ENCODE results near the gene KNCN. TPM values are rescaled to one million over a fixed set of nuclear protein-coding genes. Genes with fewer than 3 reads are reported as not detected.

Gene KNCN
- total and polyA plus RNA-seq, 2 donors: not detected

DNA sequence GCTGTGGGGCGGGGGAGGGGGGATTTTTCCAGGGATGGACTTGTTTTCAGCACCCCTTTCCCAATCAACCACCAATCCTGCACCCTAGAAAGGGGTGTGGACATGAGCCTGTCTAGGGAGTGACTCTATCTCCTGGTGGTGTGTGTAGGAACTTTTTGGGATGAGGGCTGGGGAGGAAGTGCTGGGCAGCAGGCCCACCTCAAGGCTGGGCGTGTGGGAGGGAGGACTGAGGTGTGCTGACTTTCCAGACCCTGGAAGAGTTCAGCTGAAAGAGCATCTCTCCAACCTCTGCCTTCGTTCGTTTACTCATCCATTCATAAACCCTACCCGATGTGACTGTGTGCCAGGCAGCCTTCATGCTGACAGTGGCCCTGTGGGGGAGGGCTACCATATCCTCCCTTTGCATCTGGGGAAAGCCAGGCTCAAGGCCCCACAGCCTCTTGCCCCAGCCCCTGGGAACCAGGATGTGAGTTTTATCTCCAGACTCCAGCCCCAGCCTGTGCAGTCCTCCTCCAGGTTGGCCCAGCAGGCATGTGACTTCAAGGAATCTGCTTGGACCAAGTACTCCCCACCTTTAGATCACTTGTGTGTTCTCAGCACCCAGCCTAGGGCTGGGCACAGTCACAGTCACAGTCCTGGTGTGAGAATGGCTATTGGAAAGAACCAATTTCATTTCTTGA is 6.7 kb downstream of the KNCN start:
- Histone ChIP-seq H3K27ac (ENCODE audit: low read depth) (no peak overlapping the region), H3K4me3 (ENCODE audit: low read depth, low read length) (no peak overlapping the region), H3K36me3 (ENCODE audit: insufficient read depth) (no peaks in the 10 kb centered on the region), H3K4me1 (ENCODE audit: insufficient read depth) (no peaks in the 10 kb centered on the region)
- DNase-seq (ENCODE audit: extremely low spot score): no peak
- WGBS: 71% methylated on average over 5 of the region's 5 CpGs

DNA sequence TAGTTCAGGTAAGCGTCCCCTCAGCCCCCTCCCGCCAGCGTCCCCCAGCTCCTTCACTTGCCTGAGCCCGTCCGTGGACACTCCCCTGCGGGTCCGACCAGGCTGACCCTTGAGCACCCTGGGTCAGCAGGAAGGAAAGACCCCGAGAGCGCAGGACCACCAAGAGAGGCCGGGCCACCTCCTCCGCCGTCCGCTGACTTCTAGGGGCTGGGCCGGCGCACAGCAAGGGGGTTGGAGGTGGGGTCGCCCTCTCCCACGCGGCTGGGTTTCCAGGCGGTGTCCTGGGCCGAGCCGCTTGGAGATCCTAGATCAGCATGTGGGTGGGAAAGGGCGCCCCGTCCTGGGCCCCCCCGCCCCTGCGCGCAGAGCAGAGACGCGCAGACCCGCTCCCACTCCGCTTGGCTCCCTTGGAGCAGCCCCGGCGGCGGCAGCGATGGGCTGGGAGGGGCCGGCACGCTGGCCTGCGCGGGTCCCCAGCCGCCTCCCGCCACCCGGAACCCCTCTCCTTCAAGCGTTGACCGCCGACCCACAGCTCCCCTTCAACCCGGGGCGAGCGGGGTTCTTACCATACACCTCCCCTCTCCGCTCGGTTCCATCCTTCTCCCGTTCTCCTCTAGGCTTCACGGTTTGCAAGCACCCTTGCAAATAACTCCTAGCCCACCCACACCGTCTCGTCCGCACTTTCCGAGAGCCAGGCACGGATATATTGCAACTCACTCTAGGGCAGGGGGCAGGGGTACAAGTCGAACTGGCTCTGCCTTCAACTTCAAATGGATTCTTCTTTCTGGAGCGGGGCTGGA is 7.5 kb downstream of the KNCN start:
- no peaks in the 10 kb centered on the region for H3K36me3 ChIP-seq (ENCODE audit: insufficient read depth)
- no peak overlapping the region for H3K4me3 ChIP-seq (ENCODE audit: low read depth, low read length)
- no peak for DNase-seq (ENCODE audit: extremely low spot score)
- H3K27ac ChIP-seq (ENCODE audit: low read depth): no peak overlapping the region
- no peaks in the 10 kb centered on the region for H3K4me1 ChIP-seq (ENCODE audit: insufficient read depth)
- 4% methylated on average over 58 of the region's 58 CpGs for WGBS

DNA sequence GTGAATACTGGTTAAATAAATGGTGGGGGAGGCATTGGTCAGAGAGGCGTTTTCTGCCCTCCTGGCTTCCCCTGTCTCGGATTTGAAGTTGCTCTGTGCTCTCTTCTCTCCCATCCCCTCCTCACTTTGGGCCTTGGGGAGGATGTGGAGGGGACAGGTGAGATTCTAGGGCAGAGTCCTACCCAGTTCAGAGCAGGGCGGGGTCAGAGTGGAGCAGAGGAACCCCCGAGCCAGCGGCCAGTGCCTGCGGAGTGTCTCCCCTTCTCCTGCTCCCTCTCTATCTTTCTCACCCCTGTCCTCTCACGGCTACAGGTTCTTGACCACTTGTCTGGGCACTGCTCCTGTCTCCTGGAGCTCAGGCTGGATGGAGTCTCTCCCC is 8.1 kb downstream of the KNCN start:
- 55% methylated on average over 7 of the region's 7 CpGs for WGBS
- H3K4me3 ChIP-seq (ENCODE audit: low read depth, low read length): no peak overlapping the region
- H3K4me1 ChIP-seq (ENCODE audit: insufficient read depth): no peaks in the 10 kb centered on the region
- H3K36me3 ChIP-seq (ENCODE audit: insufficient read depth): no peaks in the 10 kb centered on the region
- no peak for DNase-seq (ENCODE audit: extremely low spot score)
- no peak overlapping the region for H3K27ac ChIP-seq (ENCODE audit: low read depth)

DNA sequence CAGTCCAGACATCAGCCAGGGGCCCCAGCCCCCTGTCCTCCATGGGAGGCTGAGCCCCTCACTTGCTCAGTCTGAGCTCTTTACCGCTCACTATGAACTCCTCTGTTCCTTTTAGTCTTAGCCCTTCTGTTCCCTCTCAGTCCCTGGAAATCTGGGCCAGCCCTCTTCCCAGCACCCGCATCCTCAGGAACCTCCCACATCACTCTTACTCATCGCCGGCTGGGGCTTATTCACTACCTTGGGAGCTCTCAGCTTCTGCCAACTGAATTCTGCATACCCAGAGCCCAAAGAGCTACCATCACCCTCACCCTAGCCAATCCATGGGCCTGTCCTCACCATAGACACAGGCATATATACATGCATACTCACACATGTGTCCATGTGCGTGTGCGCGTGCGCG is 11.5 kb downstream of the KNCN start:
- no peak for DNase-seq (ENCODE audit: extremely low spot score)
- no peak overlapping the region for H3K4me3 ChIP-seq (ENCODE audit: low read depth, low read length)
- 63% methylated on average over 9 of the region's 9 CpGs for WGBS
- no peaks in the 10 kb centered on the region for H3K36me3 ChIP-seq (ENCODE audit: insufficient read depth)
- no peak overlapping the region for H3K27ac ChIP-seq (ENCODE audit: low read depth)
- H3K4me1 ChIP-seq (ENCODE audit: insufficient read depth): no peaks in the 10 kb centered on the region

DNA sequence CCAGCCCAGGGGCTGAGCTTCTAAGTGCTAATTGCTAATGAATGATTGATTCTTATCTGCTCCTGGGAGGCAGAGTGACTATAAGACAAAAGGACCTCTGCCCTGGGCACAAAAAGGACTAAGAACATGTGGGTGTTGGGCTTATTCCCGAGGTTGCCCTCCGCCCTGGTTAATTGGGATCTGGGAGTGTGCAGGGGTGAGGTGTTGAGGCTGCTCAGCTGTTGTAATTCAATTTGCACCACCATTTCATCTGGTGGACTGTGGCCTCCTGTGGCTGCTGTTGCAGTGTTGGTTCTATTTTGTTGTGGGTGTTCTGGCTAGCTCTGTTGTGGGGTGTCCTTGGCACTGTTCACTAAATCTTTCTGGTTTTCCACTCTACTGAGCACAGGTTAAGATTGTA is 13.3 kb downstream of the KNCN start:
- 81% methylated on average over 2 of the region's 2 CpGs for WGBS
- Histone ChIP-seq H3K4me3 (ENCODE audit: low read depth, low read length) (no peak overlapping the region), H3K4me1 (ENCODE audit: insufficient read depth) (no peaks in the 10 kb centered on the region), H3K36me3 (ENCODE audit: insufficient read depth) (no peaks in the 10 kb centered on the region), H3K27ac (ENCODE audit: low read depth) (no peak overlapping the region)
- DNase-seq (ENCODE audit: extremely low spot score): no peak

DNA sequence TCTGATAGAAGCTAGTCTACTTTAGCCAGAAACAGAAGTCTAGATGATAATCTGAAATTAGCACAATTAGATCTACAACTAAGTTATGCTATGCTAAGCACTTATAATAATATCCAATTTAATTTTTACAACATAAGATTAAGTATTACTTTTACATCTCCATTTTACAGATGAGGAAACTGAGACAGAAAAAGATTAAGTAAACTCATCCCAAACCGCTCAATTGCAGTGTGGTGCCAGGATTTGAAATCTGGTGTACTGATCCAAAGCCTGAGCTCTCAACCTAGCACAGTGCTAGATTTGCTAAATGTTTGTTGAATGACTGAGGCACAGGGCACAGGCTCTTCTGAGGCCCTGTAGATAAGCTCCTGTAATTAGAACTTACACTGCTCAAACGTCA is 13.8 kb downstream of the KNCN start:
- DNase-seq (ENCODE audit: extremely low spot score): no peak
- Histone ChIP-seq H3K4me1 (ENCODE audit: insufficient read depth) (no peaks in the 10 kb centered on the region), H3K27ac (ENCODE audit: low read depth) (no peak overlapping the region), H3K36me3 (ENCODE audit: insufficient read depth) (no peaks in the 10 kb centered on the region), H3K4me3 (ENCODE audit: low read depth, low read length) (no peak overlapping the region)
- WGBS: 72% methylated on average over 2 of the region's 2 CpGs

DNA sequence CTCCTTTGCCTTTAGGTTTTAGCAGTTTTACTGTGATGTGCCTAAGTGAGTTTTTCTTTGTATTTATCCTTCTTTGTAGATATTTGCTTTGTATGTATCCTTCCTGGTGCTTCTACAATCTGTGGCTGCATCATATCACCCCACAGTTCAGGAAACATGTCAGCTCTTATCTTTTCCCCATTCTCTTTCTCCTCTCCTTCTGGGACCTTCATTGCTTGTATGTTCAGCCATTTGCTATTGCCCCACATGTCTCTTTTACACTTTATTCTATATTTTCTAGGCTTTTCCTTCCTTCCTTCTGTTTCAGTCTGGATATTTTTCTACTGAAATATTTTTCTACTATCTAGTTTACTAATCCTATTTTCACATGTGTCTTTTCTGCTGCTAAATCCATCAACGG is 14.9 kb downstream of the KNCN start:
- 92% methylated on average over 1 of the region's 1 CpG for WGBS
- no peaks in the 10 kb centered on the region for H3K4me1 ChIP-seq (ENCODE audit: insufficient read depth)
- no peak overlapping the region for H3K4me3 ChIP-seq (ENCODE audit: low read depth, low read length)
- no peaks in the 10 kb centered on the region for H3K36me3 ChIP-seq (ENCODE audit: insufficient read depth)
- H3K27ac ChIP-seq (ENCODE audit: low read depth): no peak overlapping the region
- DNase-seq (ENCODE audit: extremely low spot score): no peak

DNA sequence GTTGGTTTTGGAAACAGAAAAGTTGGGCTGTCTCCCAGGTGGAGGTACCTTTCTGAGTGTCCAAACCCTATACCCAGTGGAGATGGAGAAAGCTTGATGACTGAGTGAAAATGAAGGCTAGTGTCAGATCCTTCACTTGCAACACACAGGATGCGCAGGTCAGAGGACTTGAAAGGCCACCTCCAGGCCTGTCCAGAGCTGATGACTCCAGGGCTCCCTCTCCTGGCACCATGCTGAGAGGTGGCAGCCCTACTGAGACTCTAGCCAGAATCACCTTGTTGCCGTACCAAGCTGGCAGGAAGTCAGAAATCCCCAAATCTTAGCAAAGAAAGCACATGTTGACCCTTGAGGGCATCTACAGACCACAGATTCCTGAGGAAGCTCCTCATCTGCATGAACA is 16.4 kb downstream of the KNCN start:
- 72% methylated on average over 2 of the region's 2 CpGs for WGBS
- DNase-seq (ENCODE audit: extremely low spot score): no peak
- Histone ChIP-seq H3K27ac (ENCODE audit: low read depth) (no peak overlapping the region), H3K36me3 (ENCODE audit: insufficient read depth) (no peaks in the 10 kb centered on the region), H3K4me3 (ENCODE audit: low read depth, low read length) (no peak overlapping the region), H3K4me1 (ENCODE audit: insufficient read depth) (no peaks in the 10 kb centered on the region)

DNA sequence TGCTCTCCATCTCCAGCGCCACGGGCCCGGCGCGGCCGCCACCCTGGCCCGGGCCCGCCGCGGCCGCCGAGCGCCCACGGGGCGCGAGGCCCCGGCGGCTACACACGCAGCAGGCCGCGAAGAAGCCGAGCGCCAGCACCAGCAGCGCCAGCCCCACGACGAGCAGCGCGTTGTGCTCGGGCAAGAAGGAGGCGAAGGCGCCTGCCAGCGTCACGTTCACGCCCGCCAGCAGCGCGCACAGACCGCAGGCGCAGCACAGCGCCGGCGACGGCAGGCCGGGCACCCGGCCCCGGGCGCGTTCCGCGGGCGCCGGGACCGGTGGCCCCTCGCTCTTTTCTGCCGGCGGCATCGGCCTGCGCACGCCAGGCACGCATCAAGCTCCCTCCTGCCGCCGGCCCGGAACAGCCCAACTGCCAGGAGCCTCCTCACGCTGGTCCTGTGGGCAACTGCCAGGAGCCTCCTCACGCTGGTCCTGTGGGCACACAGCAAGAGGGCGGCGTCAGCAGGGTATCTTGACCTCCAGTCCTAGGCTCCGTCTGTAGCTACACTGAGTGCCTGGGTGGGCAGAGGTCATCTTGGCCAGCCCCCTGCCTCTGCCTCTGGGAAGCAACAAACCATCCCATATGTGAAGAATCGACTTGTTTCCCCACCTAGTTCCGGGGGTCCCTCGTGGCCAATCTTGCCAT is 18.1 kb downstream of the KNCN start:
- no peak for DNase-seq (ENCODE audit: extremely low spot score)
- Histone ChIP-seq H3K27ac (ENCODE audit: low read depth) (no peak overlapping the region), H3K4me3 (ENCODE audit: low read depth, low read length) (peak overlapping the region; percentile 35), H3K36me3 (ENCODE audit: insufficient read depth) (no peaks in the 10 kb centered on the region), H3K4me1 (ENCODE audit: insufficient read depth) (no peaks in the 10 kb centered on the region)
- WGBS: 5% methylated on average over 71 of the region's 71 CpGs

DNA sequence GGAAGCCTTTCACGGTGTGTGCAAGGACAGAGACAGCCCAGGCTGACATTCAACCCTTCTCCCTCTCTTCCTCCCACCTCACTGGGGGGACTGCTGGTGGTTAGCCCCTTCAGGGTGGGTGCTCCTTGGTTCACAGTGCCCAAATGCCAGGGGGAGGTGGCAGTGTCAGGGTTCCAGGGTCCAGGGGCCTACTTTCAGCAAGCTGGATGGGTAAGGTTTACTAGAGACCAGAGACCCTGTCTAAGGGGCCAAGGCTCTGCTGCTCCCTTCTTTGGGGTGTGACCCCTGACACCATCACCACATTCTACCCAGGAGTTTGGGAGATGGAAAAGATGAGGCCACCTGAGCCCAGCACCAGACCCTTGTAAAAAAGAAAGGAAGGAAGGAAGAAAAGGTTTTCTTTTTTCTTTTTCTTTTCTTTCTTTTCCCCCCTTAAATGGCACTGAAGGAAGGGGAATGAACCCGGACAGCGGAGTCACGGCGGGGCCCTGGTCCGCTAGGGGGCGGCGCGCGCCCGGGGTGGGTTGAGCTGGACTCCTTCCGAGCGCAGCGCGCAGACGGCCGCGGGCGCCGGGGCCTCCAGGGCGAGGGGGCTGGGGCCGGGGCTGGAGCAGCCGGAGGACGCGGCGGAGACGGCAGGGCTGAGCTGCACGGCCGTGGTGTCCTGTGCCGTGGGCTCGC is 18.8 kb downstream of the KNCN start:
- no peaks in the 10 kb centered on the region for H3K36me3 ChIP-seq (ENCODE audit: insufficient read depth)
- H3K4me3 ChIP-seq (ENCODE audit: low read depth, low read length): peak overlapping the region; percentile 35
- H3K4me1 ChIP-seq (ENCODE audit: insufficient read depth): no peaks in the 10 kb centered on the region
- no peak overlapping the region for H3K27ac ChIP-seq (ENCODE audit: low read depth)
- 2% methylated on average over 31 of the region's 31 CpGs for WGBS
- DNase-seq (ENCODE audit: extremely low spot score): no peak

DNA sequence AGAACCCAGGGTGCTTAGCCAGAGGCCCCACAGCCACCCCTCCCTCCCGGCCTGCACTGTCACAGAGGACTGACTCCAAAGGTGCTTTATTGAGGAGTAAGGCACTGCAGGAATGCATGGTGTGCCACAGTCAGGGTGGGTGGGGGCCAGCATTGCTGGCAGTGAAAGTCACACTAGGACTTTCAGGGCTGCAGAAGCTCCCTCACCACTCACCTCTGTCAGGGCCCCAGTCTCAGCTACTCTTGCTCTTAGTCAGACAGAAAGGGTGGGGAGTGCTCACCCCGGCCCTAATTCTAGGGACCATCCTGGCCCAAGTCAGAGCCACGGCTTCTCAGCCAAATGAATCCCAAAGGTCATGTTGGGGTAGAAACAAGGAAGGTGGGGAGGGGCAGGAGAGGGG is 19.4 kb downstream of the KNCN start:
- Histone ChIP-seq H3K4me1 (ENCODE audit: insufficient read depth) (no peaks in the 10 kb centered on the region), H3K27ac (ENCODE audit: low read depth) (no peak overlapping the region), H3K36me3 (ENCODE audit: insufficient read depth) (no peaks in the 10 kb centered on the region), H3K4me3 (ENCODE audit: low read depth, low read length) (no peak overlapping the region)
- no peak for DNase-seq (ENCODE audit: extremely low spot score)
- WGBS: 67% methylated on average over 3 of the region's 3 CpGs

DNA sequence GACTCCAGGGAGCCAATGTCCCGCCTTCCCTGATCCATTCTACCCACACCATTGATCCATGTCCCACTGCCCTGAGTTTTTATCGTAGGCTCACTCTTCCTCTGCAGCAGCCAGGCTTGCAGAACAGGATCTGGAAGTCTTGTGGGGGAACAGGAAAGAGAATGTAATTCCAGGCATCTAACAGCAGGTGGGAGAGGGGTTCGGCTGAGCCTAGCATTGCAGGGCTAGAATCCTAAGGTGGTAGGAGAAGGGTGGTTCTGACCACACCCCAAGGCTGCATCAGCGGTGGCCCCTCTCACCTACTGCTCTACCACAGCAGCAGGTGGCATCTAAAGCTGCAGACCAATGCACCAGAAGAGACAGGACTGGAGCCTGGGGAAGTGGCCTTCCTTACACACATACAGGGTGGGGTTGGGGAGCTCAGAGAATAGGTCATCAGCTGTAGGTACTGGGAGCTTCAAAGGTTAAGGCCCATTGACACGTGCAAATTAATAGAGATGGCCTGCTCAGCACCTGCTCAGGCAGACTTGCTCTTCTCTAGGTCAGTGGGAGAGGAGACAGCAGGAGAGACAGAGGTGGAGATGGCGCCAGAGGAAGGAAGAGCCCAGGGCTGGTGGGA is 20.5 kb downstream of the KNCN start:
- peak; percentile 63 for DNase-seq (ENCODE audit: extremely low spot score)
- no peaks in the 10 kb centered on the region for H3K4me1 ChIP-seq (ENCODE audit: insufficient read depth)
- no peak overlapping the region for H3K4me3 ChIP-seq (ENCODE audit: low read depth, low read length)
- no peak overlapping the region for H3K27ac ChIP-seq (ENCODE audit: low read depth)
- WGBS: 50% methylated on average over 6 of the region's 6 CpGs
- no peaks in the 10 kb centered on the region for H3K36me3 ChIP-seq (ENCODE audit: insufficient read depth)

DNA sequence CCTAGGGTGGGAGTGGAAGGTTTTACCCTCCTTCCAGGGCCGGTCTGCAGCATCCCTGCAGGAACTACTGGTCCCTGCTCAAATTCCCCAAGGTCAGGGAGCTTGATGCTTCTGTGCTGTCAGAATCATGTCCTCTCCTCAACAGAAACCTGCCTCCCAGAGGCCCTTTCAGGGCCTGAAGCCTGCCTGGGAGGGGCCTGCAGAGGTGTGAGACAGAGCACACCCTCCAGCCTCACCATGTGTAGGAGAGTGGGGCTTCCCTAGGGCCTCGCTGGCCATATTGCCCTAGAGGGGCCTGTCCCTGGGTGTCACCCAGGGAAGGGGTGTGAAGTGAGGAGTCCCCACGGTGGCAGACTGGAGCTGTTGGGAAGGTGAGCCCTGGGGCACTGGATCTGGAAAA is 21.1 kb downstream of the KNCN start:
- Histone ChIP-seq H3K4me3 (ENCODE audit: low read depth, low read length) (no peak overlapping the region), H3K36me3 (ENCODE audit: insufficient read depth) (no peaks in the 10 kb centered on the region), H3K27ac (ENCODE audit: low read depth) (no peak overlapping the region), H3K4me1 (ENCODE audit: insufficient read depth) (no peaks in the 10 kb centered on the region)
- WGBS: 53% methylated on average over 3 of the region's 3 CpGs
- no peak for DNase-seq (ENCODE audit: extremely low spot score)

Measured in urinary bladder (tissue), 4 donors.